GM18867 (cell line): Measurements from ENCODE around the gene GAMT.

ENCODE experiments used
- ATAC-seq: cut with Tn5 transposase; IDR thresholded peaks from one replicate; pipeline ENCODE4 v1.9.1; 2021; ENCODE audit warnings: mild to moderate bottlenecking, moderate library complexity; ENCODE audit not compliant: unreplicated experiment

Gene GAMT

GRCh38 chr19:1418951-1419738 is 17.8 kb upstream of the GAMT start:
- no peak for ATAC-seq

- ATAC-seq: no peak
Observed at GRCh38 chr19:1418496-1418775, 17.1 kb upstream of the GAMT start.

- ATAC-seq: no peak
Observed at GRCh38 chr19:1417681-1418495, 16.5 kb upstream of the GAMT start.

- no peak for ATAC-seq
Observed at GRCh38 chr19:1417145-1417544, 15.8 kb upstream of the GAMT start.

- no peak for ATAC-seq
Observed at GRCh38 chr19:1416014-1416841, 14.9 kb upstream of the GAMT start.

- no peak for ATAC-seq
Observed at GRCh38 chr19:1412995-1413800, 11.9 kb upstream of the GAMT start.

- no peak for ATAC-seq
Observed at GRCh38 chr19:1412323-1412923, 11.1 kb upstream of the GAMT start.

GRCh38 chr19:1411255-1412191 is 10.2 kb upstream of the GAMT start:
- ATAC-seq: no peak

GRCh38 chr19:1410789-1411188 is 9.4 kb upstream of the GAMT start:
- ATAC-seq: no peak

- ATAC-seq: no peak
Observed at GRCh38 chr19:1410136-1410786, 8.9 kb upstream of the GAMT start.

GRCh38 chr19:1409204-1410005 is 8.1 kb upstream of the GAMT start:
- no peak for ATAC-seq

GRCh38 chr19:1408300-1409203 is 7.2 kb upstream of the GAMT start:
- ATAC-seq: no peak

GRCh38 chr19:1407528-1408299 is 6.4 kb upstream of the GAMT start, which contains the start of gene DAZAP1:
TSS of gene DAZAP1 (plus strand) at chr19:1407586. CDS start at chr19:1407774, 188 bp downstream.
- peak; percentile 29 for ATAC-seq

GRCh38 chr19:1406774-1407527 is 5.6 kb upstream of the GAMT start:
- ATAC-seq: peak; percentile 73

- ATAC-seq: no peak
Observed at GRCh38 chr19:1402411-1403070, 1.2 kb upstream of the GAMT start.
